Measurements from ENCODE around the gene MEF2C. TPM values are rescaled to one million over a fixed set of nuclear protein-coding genes. Genes with fewer than 3 reads are reported as not detected.

MEF2C gene
- total RNA-seq, 1 donor from 2014 or later: 1.9 TPM

DNA sequence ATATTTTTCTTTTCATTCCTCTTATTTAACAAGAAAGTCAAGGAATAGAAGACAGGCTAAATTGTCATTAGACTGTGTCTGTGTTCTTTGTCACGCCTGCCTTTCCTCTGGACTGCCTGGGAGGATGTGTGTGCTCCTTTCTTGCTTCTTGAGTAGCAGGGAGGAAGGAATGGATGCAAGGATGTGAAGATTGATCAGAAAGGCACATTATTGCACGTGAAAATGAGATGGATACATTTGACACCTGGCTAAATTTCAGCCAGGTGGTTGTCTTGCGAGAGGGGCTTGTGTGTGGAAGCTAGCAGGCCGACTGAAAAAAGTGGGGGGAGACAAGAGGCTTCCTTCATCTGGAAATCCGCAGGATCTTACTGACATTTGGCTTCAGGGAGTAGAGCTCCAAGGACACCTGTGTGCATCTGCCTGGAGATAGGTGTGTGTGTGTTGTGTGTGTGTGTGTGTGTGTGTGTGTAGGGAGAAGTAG is 200.1 kb downstream of the MEF2C start:
- Mint-ChIP-seq H3K27ac (peak overlapping the region; percentile 34), H3K9me3 (ENCODE audit: low read depth) (no peaks in the 10 kb centered on the region), H3K4me1 (ENCODE audit: low read depth) (peaks cover 2% of the 10 kb centered on the region), H3K4me3 (ENCODE audit: low read depth) (no peak overlapping the region), H3K36me3 (ENCODE audit: insufficient read depth) (no peaks in the 10 kb centered on the region), H3K27me3 (peaks cover 98% of the 10 kb centered on the region)
- TF ChIP-seq, protein P1, sequence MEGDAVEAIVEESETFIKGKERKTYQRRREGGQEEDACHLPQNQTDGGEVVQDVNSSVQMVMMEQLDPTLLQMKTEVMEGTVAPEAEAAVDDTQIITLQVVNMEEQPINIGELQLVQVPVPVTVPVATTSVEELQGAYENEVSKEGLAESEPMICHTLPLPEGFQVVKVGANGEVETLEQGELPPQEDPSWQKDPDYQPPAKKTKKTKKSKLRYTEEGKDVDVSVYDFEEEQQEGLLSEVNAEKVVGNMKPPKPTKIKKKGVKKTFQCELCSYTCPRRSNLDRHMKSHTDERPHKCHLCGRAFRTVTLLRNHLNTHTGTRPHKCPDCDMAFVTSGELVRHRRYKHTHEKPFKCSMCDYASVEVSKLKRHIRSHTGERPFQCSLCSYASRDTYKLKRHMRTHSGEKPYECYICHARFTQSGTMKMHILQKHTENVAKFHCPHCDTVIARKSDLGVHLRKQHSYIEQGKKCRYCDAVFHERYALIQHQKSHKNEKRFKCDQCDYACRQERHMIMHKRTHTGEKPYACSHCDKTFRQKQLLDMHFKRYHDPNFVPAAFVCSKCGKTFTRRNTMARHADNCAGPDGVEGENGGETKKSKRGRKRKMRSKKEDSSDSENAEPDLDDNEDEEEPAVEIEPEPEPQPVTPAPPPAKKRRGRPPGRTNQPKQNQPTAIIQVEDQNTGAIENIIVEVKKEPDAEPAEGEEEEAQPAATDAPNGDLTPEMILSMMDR (IDR thresholded peaks at IDR 0.05; ENCODE audit: unreplicated experiment): no peak
- DNase-seq (ENCODE audit: low spot score, unreplicated experiment): no peak

DNA sequence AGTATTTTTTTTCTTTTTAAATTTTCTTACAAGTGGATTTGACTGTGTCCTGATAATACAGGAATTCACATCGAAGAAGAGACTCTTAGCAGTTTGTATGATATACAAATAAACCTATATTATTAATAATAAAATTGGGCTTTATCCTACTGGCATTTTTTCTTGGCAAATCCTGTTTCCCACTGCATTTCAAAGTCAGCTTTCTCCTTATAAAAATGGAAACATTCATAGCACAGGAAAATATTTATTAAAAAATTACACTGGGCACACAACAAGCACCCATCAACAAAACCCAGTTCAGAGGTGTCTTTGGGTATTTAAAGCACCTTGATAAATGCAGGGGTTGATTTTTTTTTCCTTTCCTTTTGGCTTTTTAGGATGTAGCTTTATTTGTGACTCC is 200.9 kb downstream of the MEF2C start:
- peaks cover 2% of the 10 kb centered on the region for H3K4me1 Mint-ChIP-seq (ENCODE audit: low read depth)
- no peak overlapping the region for H3K4me3 Mint-ChIP-seq (ENCODE audit: low read depth)
- H3K36me3 Mint-ChIP-seq (ENCODE audit: insufficient read depth): no peaks in the 10 kb centered on the region
- no peaks in the 10 kb centered on the region for H3K9me3 Mint-ChIP-seq (ENCODE audit: low read depth)
- peaks cover 98% of the 10 kb centered on the region for H3K27me3 Mint-ChIP-seq
- TF ChIP-seq, protein P1 (IDR thresholded peaks at IDR 0.05; ENCODE audit: unreplicated experiment): no peak
- H3K27ac Mint-ChIP-seq: no peak overlapping the region
- DNase-seq (ENCODE audit: low spot score, unreplicated experiment): no peak

DNA sequence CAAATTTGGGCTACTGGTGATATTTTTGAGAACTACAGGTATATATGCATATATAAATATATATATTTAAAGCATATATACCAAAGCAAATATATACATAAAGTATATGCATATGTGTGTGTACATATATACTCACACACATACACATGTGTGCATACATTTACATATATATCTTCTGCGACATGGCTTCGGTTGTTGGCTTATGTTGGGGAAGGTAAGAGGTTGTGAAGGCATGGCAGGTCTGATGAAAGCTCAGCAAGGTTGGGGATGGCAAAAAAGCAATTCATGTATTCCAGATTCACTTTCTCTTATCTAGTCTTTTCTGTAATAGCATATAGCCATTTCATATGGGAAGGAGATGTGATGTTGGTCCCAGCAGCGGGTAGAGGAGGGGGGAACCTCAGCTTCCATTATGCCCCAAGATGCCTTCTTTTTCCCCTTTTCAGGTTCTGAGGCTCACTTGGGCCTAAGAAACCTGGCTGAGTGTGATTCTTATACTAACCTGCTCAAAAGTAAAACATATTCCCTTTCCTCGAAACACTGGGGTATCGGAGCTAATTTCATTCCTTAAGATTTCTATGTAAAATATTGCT is 201.7 kb downstream of the MEF2C start:
- H3K4me1 Mint-ChIP-seq (ENCODE audit: low read depth): peaks cover 2% of the 10 kb centered on the region
- no peak overlapping the region for H3K4me3 Mint-ChIP-seq (ENCODE audit: low read depth)

DNA sequence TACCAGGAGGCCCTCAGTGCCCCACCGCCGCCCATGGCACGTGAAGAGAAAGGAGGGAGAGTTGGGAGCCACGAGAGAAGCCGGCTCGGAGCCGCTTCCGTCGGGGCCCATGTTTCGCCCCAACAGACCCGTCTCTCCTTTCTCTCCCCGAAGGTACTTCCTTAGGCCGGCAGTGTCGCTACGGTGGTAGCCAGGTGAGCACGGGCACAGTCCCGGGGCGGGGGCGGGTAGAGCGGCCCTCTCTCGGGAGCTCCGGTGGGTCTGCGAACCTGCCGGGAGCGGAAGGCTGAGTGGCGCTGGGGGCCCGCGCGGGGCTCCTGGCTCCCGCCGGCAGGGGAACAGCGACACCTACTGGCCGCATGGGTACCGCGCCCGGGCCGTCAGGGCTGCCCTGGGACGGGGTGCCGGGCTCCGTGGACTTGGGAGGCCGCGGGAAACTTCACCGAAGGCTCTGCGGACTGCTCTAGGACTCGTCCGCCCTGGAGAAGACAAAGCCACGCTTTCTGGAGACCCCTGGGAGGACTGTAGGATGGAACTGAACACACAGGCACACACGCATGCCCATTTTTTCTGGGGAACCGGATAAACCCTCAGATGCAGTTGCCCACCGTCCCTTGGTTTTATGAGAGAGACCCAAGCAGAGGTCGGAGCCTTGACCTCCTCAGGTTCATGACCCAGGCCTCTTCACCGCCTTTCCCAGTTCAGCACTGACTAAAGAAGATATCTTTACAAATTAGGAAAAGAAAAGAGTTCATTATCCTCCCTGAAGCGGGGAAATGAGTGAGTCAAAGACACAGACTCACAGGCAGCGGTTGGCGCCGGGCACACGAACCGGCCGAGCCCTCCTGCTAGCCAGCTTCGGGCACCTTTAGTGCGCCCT is 202.5 kb downstream of the MEF2C start:
- Mint-ChIP-seq H3K27ac (no peak overlapping the region), H3K4me1 (ENCODE audit: low read depth) (peaks cover 6% of the 10 kb centered on the region), H3K9me3 (ENCODE audit: low read depth) (no peaks in the 10 kb centered on the region), H3K36me3 (ENCODE audit: insufficient read depth) (no peaks in the 10 kb centered on the region), H3K4me3 (ENCODE audit: low read depth) (peak overlapping the region; percentile 11), H3K27me3 (peaks cover 96% of the 10 kb centered on the region)
- DNase-seq (ENCODE audit: low spot score, unreplicated experiment): peak; percentile 87
- TF ChIP-seq, protein P1 (IDR thresholded peaks at IDR 0.05; ENCODE audit: unreplicated experiment): peak; percentile 99

More for the DNA sequence above, 201.7 kb downstream of the MEF2C start:
- Mint-ChIP-seq H3K27me3 (peaks cover 96% of the 10 kb centered on the region), H3K36me3 (ENCODE audit: insufficient read depth) (no peaks in the 10 kb centered on the region), H3K9me3 (ENCODE audit: low read depth) (no peaks in the 10 kb centered on the region), H3K27ac (no peak overlapping the region)
- TF ChIP-seq, protein P1 (IDR thresholded peaks at IDR 0.05; ENCODE audit: unreplicated experiment): no peak
- DNase-seq (ENCODE audit: low spot score, unreplicated experiment): no peak

DNA sequence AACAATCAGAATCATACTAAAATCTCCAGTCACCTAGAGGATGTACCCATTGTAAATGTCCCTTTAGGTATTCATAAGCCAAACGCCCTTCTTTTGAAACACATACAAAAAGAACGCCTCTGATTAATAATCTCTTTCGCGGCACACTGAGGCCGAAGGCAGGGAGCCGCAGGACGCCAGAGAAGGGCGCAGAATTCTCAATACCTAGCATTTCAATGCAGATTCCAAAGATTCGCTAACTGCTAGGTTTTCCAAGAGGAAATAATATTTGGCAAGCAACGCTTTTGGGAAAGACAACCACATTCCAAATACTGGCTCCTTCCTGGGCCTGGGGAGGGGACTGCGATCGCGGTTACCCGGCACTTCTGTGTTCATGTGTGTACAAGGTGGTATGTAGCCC is 203.3 kb downstream of the MEF2C start:
- H3K27me3 Mint-ChIP-seq: peaks cover 96% of the 10 kb centered on the region
- H3K4me3 Mint-ChIP-seq (ENCODE audit: low read depth): no peak overlapping the region
- TF ChIP-seq, protein P1 (IDR thresholded peaks at IDR 0.05; ENCODE audit: unreplicated experiment): no peak
- H3K9me3 Mint-ChIP-seq (ENCODE audit: low read depth): no peaks in the 10 kb centered on the region
- DNase-seq (ENCODE audit: low spot score, unreplicated experiment): no peak
- H3K4me1 Mint-ChIP-seq (ENCODE audit: low read depth): peaks cover 10% of the 10 kb centered on the region
- no peaks in the 10 kb centered on the region for H3K36me3 Mint-ChIP-seq (ENCODE audit: insufficient read depth)
- H3K27ac Mint-ChIP-seq: peak overlapping the region; percentile 62
